Endodermal cell (in vitro differentiated cells): Measurements from ENCODE around the gene THSD7B. TPM values are rescaled to one million over a fixed set of nuclear protein-coding genes. Genes with fewer than 3 reads are reported as not detected.

Source experiments
- DNase-seq: peaks from one replicate; pipeline ENCODE4 v3.0.0-alpha.2; 2017
- H3K27ac ChIP-seq: 2 replicates; pipeline ENCODE4 v1.5.1; 2013; ENCODE audit warnings: mild to moderate bottlenecking, low read depth, low read length, moderate library complexity
- H3K27me3 ChIP-seq: 2 replicates; pipeline ENCODE4 v1.6.1; 2013; ENCODE audit warnings: mild to moderate bottlenecking, low read length, moderate library complexity; ENCODE audit not compliant: insufficient read depth, control insufficient read depth, poor library complexity, severe bottlenecking
- H3K36me3 ChIP-seq: 2 replicates; pipeline ENCODE4 v1.7.0; 2013; ENCODE audit warnings: mild to moderate bottlenecking, low read length, moderate library complexity; ENCODE audit not compliant: control insufficient read depth, insufficient read depth
- H3K4me1 ChIP-seq: one replicate; pipeline ENCODE4 v1.7.0; 2013; ENCODE audit warnings: low read length; ENCODE audit not compliant: control insufficient read depth, insufficient read depth
- H3K4me3 ChIP-seq: 2 replicates; pipeline ENCODE4 v1.5.1; 2013; ENCODE audit warnings: mild to moderate bottlenecking, low read length, moderate library complexity
- H3K9ac ChIP-seq: 2 replicates; pipeline ENCODE4 v1.6.1; 2013; ENCODE audit warnings: mild to moderate bottlenecking, low read length, moderate library complexity; ENCODE audit not compliant: poor library complexity, severe bottlenecking; ENCODE audit errors: extremely low read depth
- H3K9me3 ChIP-seq: 2 replicates; pipeline ENCODE4 v1.6.1; 2013; ENCODE audit warnings: mild to moderate bottlenecking, low read length, moderate library complexity; ENCODE audit not compliant: control insufficient read depth
- H3K27ac Mint-ChIP-seq: 2 replicates; pipeline ENCODE4 v1.8.0; 2020; ENCODE audit warnings: mixed read lengths
- H3K27me3 Mint-ChIP-seq: 2 replicates; pipeline ENCODE4 v1.8.0; 2021; ENCODE audit warnings: mild to moderate bottlenecking, mixed read lengths; ENCODE audit not compliant: insufficient read depth
- H3K36me3 Mint-ChIP-seq: 2 replicates; pipeline ENCODE4 v1.8.0; 2020; ENCODE audit warnings: low read depth, mixed read lengths
- H3K4me1 Mint-ChIP-seq: 2 replicates; pipeline ENCODE4 v1.8.0; 2020; ENCODE audit warnings: mixed read lengths
- H3K4me3 Mint-ChIP-seq: 2 replicates; pipeline ENCODE4 v1.8.0; 2020; ENCODE audit warnings: mild to moderate bottlenecking, moderate library complexity, mixed read lengths
- H3K9me3 Mint-ChIP-seq: 2 replicates; pipeline ENCODE4 v1.8.0; 2020; ENCODE audit warnings: mild to moderate bottlenecking, mixed read lengths
- WGBS, 2 experiments: methylation state at CpG; one replicate each; pipeline versions ENCODE4 v1.1.5 to v1.1.7; 2013; ENCODE audit warnings: missing lambda C conversion rate in 2 of 2, mixed read lengths in 1 of 2; ENCODE audit not compliant: insufficient coverage in 1 of 2, insufficient read length in 1 of 2; 5-methylcytosine and 5-hydroxymethylcytosine counted together
- total RNA-seq, 2 donors: library from RNA; stranded (reverse); fragmentation: NEBNext Ultra II Directional in 1 of 2; extraction: Animal tissue kit (Norgen Biotek cat#: 25700) in 1 of 2; gene quantifications; 2 replicates in 1 of 2; 3 replicates in 1 of 2; pipeline ENCODE4 v1.2.1, GENCODE V29; 2021
- TF ChIP-seq, protein P1 (sequence below): fragments of 200-600 bp; sonication (generic); conservative IDR thresholded peaks from 2 replicates; pipeline ENCODE4 v1.5.0; 2021; ENCODE audit warnings: antibody characterized with exemption, mild to moderate bottlenecking

The THSD7B gene
- total RNA-seq, 2 donors from 2014 or later = 1.8 to 2.6 TPM

DNA sequence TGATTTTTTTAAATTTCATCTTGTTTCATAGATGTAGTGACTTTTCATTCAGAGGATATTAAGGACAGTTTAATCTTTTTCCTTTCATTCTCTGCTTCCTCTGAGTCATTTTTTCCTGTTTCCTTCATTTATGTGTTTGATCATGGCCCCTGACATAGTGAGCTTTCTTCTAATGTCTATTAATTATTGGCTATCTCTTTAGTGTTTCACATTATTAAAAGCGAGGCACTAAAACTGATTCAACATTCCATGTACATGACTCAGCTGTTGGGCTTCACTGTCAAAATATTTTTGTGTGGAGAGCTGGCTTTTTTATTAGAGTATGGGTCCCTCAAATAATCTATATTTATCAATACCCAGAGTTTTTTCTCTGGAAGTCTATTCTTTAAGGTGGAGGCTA is 125.8 kb downstream of the THSD7B start:
- no peak overlapping the region for H3K27ac Mint-ChIP-seq
- H3K36me3 ChIP-seq = no peaks in the 10 kb centered on the region

DNA sequence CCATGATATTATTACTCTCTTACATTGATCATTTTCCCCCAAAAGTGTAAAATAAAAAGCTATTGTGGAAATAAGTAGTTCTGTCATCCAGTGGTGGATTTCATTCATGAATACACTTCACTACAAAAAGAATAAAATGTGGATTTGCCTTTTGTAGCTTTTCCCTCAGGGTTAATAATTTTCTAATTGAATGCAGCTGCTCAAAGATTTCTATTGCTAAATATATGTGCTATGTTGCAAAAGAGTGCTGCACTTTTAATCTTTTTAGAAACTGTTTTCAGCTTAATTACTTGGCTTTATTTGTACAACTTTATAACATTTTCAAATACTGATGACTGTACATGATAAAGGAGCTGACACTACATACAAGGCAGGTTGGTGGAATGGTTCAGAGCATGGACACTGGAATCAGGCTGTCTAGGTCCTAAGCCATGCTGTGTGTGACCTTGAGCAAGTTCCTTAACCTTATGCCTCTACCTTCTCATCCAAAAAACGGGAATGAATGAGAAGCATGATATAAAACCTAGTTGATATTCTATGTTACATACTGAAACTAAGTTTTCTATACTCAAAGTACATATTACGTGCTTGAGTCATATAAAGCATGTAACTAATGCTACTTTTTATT is 128.8 kb downstream of the THSD7B start:
- H3K27me3 Mint-ChIP-seq = peaks cover 2% of the 10 kb centered on the region
- H3K27ac Mint-ChIP-seq = no peak overlapping the region
- H3K4me1 Mint-ChIP-seq = no peaks in the 10 kb centered on the region
- Histone ChIP-seq H3K36me3 (no peaks in the 10 kb centered on the region), H3K27ac (no peak overlapping the region), H3K9ac (no peak overlapping the region), H3K4me3 (no peak overlapping the region), H3K4me1 (no peaks in the 10 kb centered on the region), H3K27me3 (no peaks in the 10 kb centered on the region), H3K9me3 (no peaks in the 10 kb centered on the region)
- TF ChIP-seq, protein P1, sequence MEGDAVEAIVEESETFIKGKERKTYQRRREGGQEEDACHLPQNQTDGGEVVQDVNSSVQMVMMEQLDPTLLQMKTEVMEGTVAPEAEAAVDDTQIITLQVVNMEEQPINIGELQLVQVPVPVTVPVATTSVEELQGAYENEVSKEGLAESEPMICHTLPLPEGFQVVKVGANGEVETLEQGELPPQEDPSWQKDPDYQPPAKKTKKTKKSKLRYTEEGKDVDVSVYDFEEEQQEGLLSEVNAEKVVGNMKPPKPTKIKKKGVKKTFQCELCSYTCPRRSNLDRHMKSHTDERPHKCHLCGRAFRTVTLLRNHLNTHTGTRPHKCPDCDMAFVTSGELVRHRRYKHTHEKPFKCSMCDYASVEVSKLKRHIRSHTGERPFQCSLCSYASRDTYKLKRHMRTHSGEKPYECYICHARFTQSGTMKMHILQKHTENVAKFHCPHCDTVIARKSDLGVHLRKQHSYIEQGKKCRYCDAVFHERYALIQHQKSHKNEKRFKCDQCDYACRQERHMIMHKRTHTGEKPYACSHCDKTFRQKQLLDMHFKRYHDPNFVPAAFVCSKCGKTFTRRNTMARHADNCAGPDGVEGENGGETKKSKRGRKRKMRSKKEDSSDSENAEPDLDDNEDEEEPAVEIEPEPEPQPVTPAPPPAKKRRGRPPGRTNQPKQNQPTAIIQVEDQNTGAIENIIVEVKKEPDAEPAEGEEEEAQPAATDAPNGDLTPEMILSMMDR = no peak
- H3K4me3 Mint-ChIP-seq = no peak overlapping the region
- no peaks in the 10 kb centered on the region for H3K36me3 Mint-ChIP-seq
- peaks cover 11% of the 10 kb centered on the region for H3K9me3 Mint-ChIP-seq
- WGBS, 2 experiments = 67 to 91% methylated on average over 1 to 2 of the region's 2 CpGs
- no peak for DNase-seq

More for the DNA sequence above, 125.8 kb downstream of the THSD7B start:
- H3K9me3 Mint-ChIP-seq = peaks cover 13% of the 10 kb centered on the region
- H3K4me3 Mint-ChIP-seq = no peak overlapping the region
- no peaks in the 10 kb centered on the region for H3K36me3 Mint-ChIP-seq
- Histone ChIP-seq H3K27ac (no peak overlapping the region), H3K4me1 (no peaks in the 10 kb centered on the region), H3K27me3 (no peaks in the 10 kb centered on the region), H3K4me3 (no peak overlapping the region), H3K9me3 (peaks cover 9% of the 10 kb centered on the region), H3K9ac (no peak overlapping the region)
- TF ChIP-seq, protein P1 = no peak
- 93% methylated on average over 1 of the region's 1 CpG; no CpG with 5 or more reads in 1 of the 2 experiments for WGBS, 2 experiments
- DNase-seq = no peak
- peaks cover under 1% of the 10 kb centered on the region for H3K4me1 Mint-ChIP-seq
- H3K27me3 Mint-ChIP-seq = peaks cover 2% of the 10 kb centered on the region

DNA sequence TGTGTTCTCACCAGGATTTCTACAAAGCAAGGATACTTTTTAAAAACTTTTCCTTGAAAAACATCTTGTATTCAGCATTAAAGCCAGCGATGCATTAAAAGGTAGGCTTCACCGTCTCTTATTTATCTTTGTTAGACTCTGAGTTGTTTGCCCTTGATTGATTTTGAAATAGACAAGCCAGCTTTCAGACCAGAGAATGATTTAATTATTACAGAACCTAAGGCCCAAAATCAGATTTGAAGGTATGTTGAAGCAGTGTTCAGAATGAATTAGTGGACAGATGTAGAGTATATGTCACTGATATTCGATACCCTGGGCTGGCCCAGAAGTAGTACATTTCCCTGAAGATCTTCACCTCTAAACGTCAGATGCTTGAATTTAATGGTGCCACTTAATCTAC is 136.4 kb downstream of the THSD7B start:
- DNase-seq = no peak
- Histone ChIP-seq H3K9ac (no peak overlapping the region), H3K4me3 (no peak overlapping the region), H3K9me3 (no peaks in the 10 kb centered on the region), H3K36me3 (no peaks in the 10 kb centered on the region), H3K4me1 (peaks cover 7% of the 10 kb centered on the region), H3K27me3 (no peaks in the 10 kb centered on the region), H3K27ac (no peak overlapping the region)
- H3K4me1 Mint-ChIP-seq = peaks cover 6% of the 10 kb centered on the region
- H3K4me3 Mint-ChIP-seq = no peak overlapping the region
- H3K27ac Mint-ChIP-seq = no peak overlapping the region
- TF ChIP-seq, protein P1 = no peak
- no peaks in the 10 kb centered on the region for H3K36me3 Mint-ChIP-seq
- H3K9me3 Mint-ChIP-seq = peaks cover 3% of the 10 kb centered on the region
- H3K27me3 Mint-ChIP-seq = no peaks in the 10 kb centered on the region
- 80 to 93% methylated on average over 2 to 4 of the region's 4 CpGs for WGBS, 2 experiments
